GM18499 (cell line): ENCODE measurements around the gene ENDOV.
A peak's percentile ranks its signal among the peaks of the same experiment; 100 is the strongest.

Experiments
- ATAC-seq: cut with Tn5 transposase; IDR thresholded peaks from one replicate; pipeline ENCODE4 v1.9.1; 2021; ENCODE audit warnings: moderate number of reproducible peaks; ENCODE audit not compliant: insufficient read depth, unreplicated experiment

Gene ENDOV

GRCh38 chr17:80445726-80446110 lies 30.8 kb downstream of the ENDOV start:
- no peak for ATAC-seq

GRCh38 chr17:80446645-80447405 lies 31.9 kb downstream of the ENDOV start:
- no peak for ATAC-seq

- ATAC-seq = no peak
These were observed 32.8 kb downstream of the ENDOV start for GRCh38 chr17:80447790-80448189.

- ATAC-seq = no peak
These were observed 34.4 kb downstream of the ENDOV start for GRCh38 chr17:80449194-80449929.

- ATAC-seq = no peak
These were observed 35.1 kb downstream of the ENDOV start for GRCh38 chr17:80449930-80450576.

GRCh38 chr17:80451104-80451775 lies 36.3 kb downstream of the ENDOV start:
- no peak for ATAC-seq

GRCh38 chr17:80452173-80452915 lies 37.4 kb downstream of the ENDOV start:
- ATAC-seq = no peak

GRCh38 chr17:80453126-80453997 lies 38.4 kb downstream of the ENDOV start:
- ATAC-seq = no peak

GRCh38 chr17:80453998-80454556 lies 39.1 kb downstream of the ENDOV start:
- ATAC-seq = no peak

- ATAC-seq = peak; percentile 59
These were observed 39.8 kb downstream of the ENDOV start for GRCh38 chr17:80454557-80455335.

- peak; percentile 14 for ATAC-seq
These were observed 40.4 kb downstream of the ENDOV start for GRCh38 chr17:80455336-80455710.

- no peak for ATAC-seq
These were observed 40.8 kb downstream of the ENDOV start for GRCh38 chr17:80455784-80456183.

GRCh38 chr17:80456465-80457235 lies 41.7 kb downstream of the ENDOV start:
- ATAC-seq = no peak

- no peak for ATAC-seq
These were observed 42.4 kb downstream of the ENDOV start for GRCh38 chr17:80457236-80457856.

- ATAC-seq = no peak
These were observed 43.0 kb downstream of the ENDOV start for GRCh38 chr17:80458016-80458415.

- no peak for ATAC-seq
These were observed 44.3 kb downstream of the ENDOV start for GRCh38 chr17:80459234-80459633.

GRCh38 chr17:80460429-80460834 lies 45.5 kb downstream of the ENDOV start:
- ATAC-seq = no peak
